HG02885 (cell line): Measurements from ENCODE around the gene WDR5B.
"Not testable (repeated sequence)": the region's sequence is repeated elsewhere in the genome, so short reads cannot be mapped to it uniquely, and the experiment has no call there.

Source experiments
- ATAC-seq: cut with Tn5 transposase; IDR thresholded peaks from one replicate; pipeline ENCODE4 v1.9.1; 2021; ENCODE audit warnings: mild to moderate bottlenecking; ENCODE audit not compliant: unreplicated experiment, poor library complexity

WDR5B gene

GRCh38 chr3:122415762-122416654, at the start of gene WDR5B:
Gene WDR5B, minus strand, starts transcription at chr3:122416062. Its CDS starts 534 bp downstream, at chr3:122415528.
- ATAC-seq: peak; percentile 89

GRCh38 chr3:122464659-122465058, 48.8 kb upstream of the WDR5B start:
- ATAC-seq: no peak

GRCh38 chr3:122462406-122462805, 46.5 kb upstream of the WDR5B start:
- no peak for ATAC-seq

GRCh38 chr3:122461806-122462205, 45.9 kb upstream of the WDR5B start:
- ATAC-seq: no peak

- ATAC-seq: no peak
These were observed 43.1 kb upstream of the WDR5B start for GRCh38 chr3:122458992-122459391.

GRCh38 chr3:122457706-122458105, 41.8 kb upstream of the WDR5B start:
- ATAC-seq: no peak

- ATAC-seq: no peak
These were observed 40.2 kb upstream of the WDR5B start for GRCh38 chr3:122456074-122456473.

GRCh38 chr3:122451371-122451770, 35.5 kb upstream of the WDR5B start:
- no peak for ATAC-seq

GRCh38 chr3:122448218-122448617, 32.4 kb upstream of the WDR5B start:
- ATAC-seq: not testable (repeated sequence)

- not testable (repeated sequence) for ATAC-seq
These were observed 28.6 kb upstream of the WDR5B start for GRCh38 chr3:122444491-122444887.

- not testable (repeated sequence) for ATAC-seq
These were observed 28.1 kb upstream of the WDR5B start for GRCh38 chr3:122443762-122444490.

GRCh38 chr3:122443090-122443489, 27.2 kb upstream of the WDR5B start:
- no peak for ATAC-seq

- no peak for ATAC-seq
These were observed 20.1 kb upstream of the WDR5B start for GRCh38 chr3:122435950-122436349.

- no peak for ATAC-seq
These were observed 14.5 kb upstream of the WDR5B start for GRCh38 chr3:122430371-122430770.

GRCh38 chr3:122427857-122428471, 12.1 kb upstream of the WDR5B start:
- ATAC-seq: no peak

- no peak for ATAC-seq
These were observed 6.0 kb upstream of the WDR5B start for GRCh38 chr3:122421836-122422235.

GRCh38 chr3:122421101-122421500, 5.2 kb upstream of the WDR5B start:
- ATAC-seq: no peak

GRCh38 chr3:122416966-122417365, 1.1 kb upstream of the WDR5B start:
- no peak for ATAC-seq

GRCh38 chr3:122415104-122415744, 638 bp downstream of the WDR5B start:
- peak; percentile 65 for ATAC-seq

GRCh38 chr3:122414391-122414790, 1.5 kb downstream of the WDR5B start:
- ATAC-seq: no peak
